HCT116 (cell line): ENCODE data around the gene ADAM20. TPM values are rescaled to one million over a fixed set of nuclear protein-coding genes. Genes with fewer than 3 reads are reported as not detected.

Source experiments
- ATAC-seq: fragments of 200-7000 bp; cut with Tn5 transposase; 2 replicates; pipeline ENCODE4 v1.9.1; 2020; ENCODE audit warnings: mild to moderate bottlenecking, moderate library complexity
- BruUV-seq: library from RNA; stranded (reverse); fragments of 400-500 nt; replicated peaks from 2 replicates; lab custom pipeline; 2021; lab: Mats Ljungman, UMichigan
- CTCF ChIA-PET: fragments of 300-600 bp; sonication (Branson Sonifier 250); formaldehyde crosslinking; loops from one replicate; lab custom pipeline; 2021; ENCODE audit warnings: antibody characterized with exemption; lab: Charles Lee
- POLR2A ChIA-PET: fragments of 300-600, 350-600 bp; sonication (Branson Sonifier 250); formaldehyde crosslinking; loops from one replicate; lab custom pipeline; 2021; ENCODE audit warnings: antibody characterized with exemption; lab: Charles Lee
- RAD21 ChIA-PET, 2 experiments: fragments of 300-600 bp; sonication (Branson Sonifier 250); formaldehyde crosslinking; loops; one replicate each; lab custom pipeline; 2023; ENCODE audit warnings: low total read pairs in 2 of 2; ENCODE audit not compliant: uncharacterized antibody in 2 of 2, unreplicated experiment in 2 of 2, low non-redundant PET in 1 of 2; lab: Charles Lee
- DNase-seq: peaks from one replicate; pipeline ENCODE4 v3.0.0-alpha.2; 2010; ENCODE audit warnings: low read depth, low spot score
- H2AFZ ChIP-seq: fragments of 200-600 bp; shearing (Covaris generic), sonication (generic); 2 replicates; pipeline ENCODE4 v1.6.1; 2017; ENCODE audit warnings: low read depth, mixed run types, mixed read lengths, antibody characterized with exemption, low read length; ENCODE audit not compliant: poor library complexity, severe bottlenecking
- H3K27ac ChIP-seq: 2 replicates; pipeline ENCODE4 v1.5.1; 2012; ENCODE audit warnings: low read depth, low read length
- H3K27me3 ChIP-seq: fragments of 200-600 bp; sonication (generic); 2 replicates; pipeline ENCODE4 v1.6.1; 2016; ENCODE audit warnings: mixed run types, low read length, mixed read lengths; ENCODE audit not compliant: insufficient read depth
- H3K36me3 ChIP-seq, 2 experiments: fragments of 200-500 bp in 1 of 2; fragments of 200-600 bp in 1 of 2; sonication (Bioruptor generic) in 1 of 2; sonication (generic) in 1 of 2; 2 replicates each; pipeline versions ENCODE4 v1.5.1 to v1.6.1; 2014 to 2016; ENCODE audit warnings: low read length in 2 of 2, inconsistent platforms in 1 of 2, mixed read lengths in 1 of 2, mixed run types in 1 of 2; ENCODE audit not compliant: insufficient read depth in 2 of 2, control insufficient read depth in 1 of 2
- H3K4me1 ChIP-seq, 2 experiments: fragments of 200-600 bp in 1 of 2; sonication (generic) in 1 of 2; 2 replicates each; pipeline versions ENCODE4 v1.5.1 to v1.6.1; 2012 to 2017; ENCODE audit warnings: low read length in 2 of 2, inconsistent platforms in 1 of 2, mild to moderate bottlenecking in 1 of 2, mixed read lengths in 1 of 2, mixed run types in 1 of 2, moderate library complexity in 1 of 2; ENCODE audit not compliant: insufficient read depth in 2 of 2, control insufficient read depth in 1 of 2
- H3K4me2 ChIP-seq: fragments of 200-600 bp; sonication (generic); 2 replicates; pipeline ENCODE4 v1.6.1; 2017; ENCODE audit warnings: mixed run types, low read length, mixed read lengths
- H3K4me3 ChIP-seq, 2 experiments: fragments of 200-600 bp in 1 of 2; sonication (generic) in 1 of 2; replicated peaks in 1 of 2; 2 replicates each; pipeline ENCODE4 v1.5.1; 2011 to 2016; ENCODE audit warnings: low read length in 2 of 2, control low read depth in 1 of 2, low read depth in 1 of 2, mild to moderate bottlenecking in 1 of 2, mixed read lengths in 1 of 2, mixed run types in 1 of 2
- H3K79me2 ChIP-seq: fragments of 200-600 bp; sonication (generic); 2 replicates; pipeline ENCODE4 v1.6.1; 2017; ENCODE audit warnings: mild to moderate bottlenecking, mixed run types, low read length, moderate library complexity, mixed read lengths; ENCODE audit not compliant: insufficient read depth
- H3K9ac ChIP-seq: fragments of 200-600 bp; sonication (generic); 2 replicates; pipeline ENCODE4 v1.6.1; 2016; ENCODE audit warnings: low read length, mixed read lengths
- H3K9me2 ChIP-seq: fragments of 200-600 bp; sonication (generic), shearing (Covaris generic); 2 replicates; pipeline ENCODE4 v1.6.1; 2017; ENCODE audit warnings: mixed run types, mild to moderate bottlenecking, moderate library complexity; ENCODE audit not compliant: insufficient read depth
- H3K9me3 ChIP-seq, 2 experiments: fragments of 200-500 bp in 1 of 2; fragments of 200-600 bp in 1 of 2; sonication (Bioruptor generic) in 1 of 2; sonication (generic) in 1 of 2; 2 replicates each; pipeline ENCODE4 v1.6.1; 2014 to 2017; ENCODE audit warnings: low read length in 2 of 2, mixed read lengths in 2 of 2, inconsistent platforms in 1 of 2, low read depth in 1 of 2, mild to moderate bottlenecking in 1 of 2, mixed run types in 1 of 2, moderate library complexity in 1 of 2; ENCODE audit not compliant: control insufficient read depth in 1 of 2, insufficient read depth in 1 of 2
- H4K20me1 ChIP-seq: fragments of 200-600 bp; sonication (generic), shearing (Covaris generic); 2 replicates; pipeline ENCODE4 v1.6.1; 2017; ENCODE audit warnings: mixed run types, mild to moderate bottlenecking, moderate library complexity; ENCODE audit not compliant: insufficient read depth
- CBX3 ChIP-seq: IDR thresholded peaks from 2 replicates; pipeline ENCODE4 v1.6.1; 2012; ENCODE audit warnings: low read depth
- CEBPB ChIP-seq: IDR thresholded peaks from 2 replicates; pipeline ENCODE4 v1.6.1; 2012; ENCODE audit warnings: low read depth
- EGR1 ChIP-seq: IDR thresholded peaks from 2 replicates; pipeline ENCODE4 v1.6.1; 2012; ENCODE audit warnings: low read depth
- ELF1 ChIP-seq: IDR thresholded peaks from 2 replicates; pipeline ENCODE4 v1.6.1; 2012; ENCODE audit warnings: low read depth, borderline replicate concordance
- EZH2 ChIP-seq: fragments of 200-600 bp; sonication (generic); IDR thresholded peaks from 2 replicates; pipeline ENCODE4 v1.6.1; 2017; ENCODE audit warnings: antibody characterized with exemption, mixed run types
- EZH2phosphoT487 ChIP-seq: fragments of 200-600 bp; IDR thresholded peaks from 2 replicates; pipeline ENCODE4 v1.6.1; 2018; ENCODE audit warnings: antibody characterized with exemption, borderline replicate concordance
- FOSL1 ChIP-seq: IDR thresholded peaks from 2 replicates; pipeline ENCODE4 v1.6.1; 2012; ENCODE audit warnings: low read depth
- POLR2A ChIP-seq: IDR thresholded peaks from 2 replicates; pipeline ENCODE4 v1.7.0; 2011; ENCODE audit warnings: borderline replicate concordance; ENCODE audit not compliant: insufficient read depth, insufficient read length; ENCODE audit errors: extremely low read depth
- SIN3A ChIP-seq: IDR thresholded peaks from 2 replicates; pipeline ENCODE4 v1.6.1; 2012; ENCODE audit warnings: low read depth
- SP1 ChIP-seq: IDR thresholded peaks from 2 replicates; pipeline ENCODE4 v1.6.1; 2012; ENCODE audit warnings: low read depth
- SRF ChIP-seq: IDR thresholded peaks from 2 replicates; pipeline ENCODE4 v1.6.1; 2012; ENCODE audit warnings: low read depth
- ZFX ChIP-seq: fragments of 450-650 bp; IDR thresholded peaks from 2 replicates; pipeline ENCODE4 v1.6.1; 2017
- intact Hi-C: fragments of 100-400 bp; cut with micrococcal nuclease; formaldehyde crosslinking; loops from 2 replicates; pipeline ENCODE4 v1.10.0; 2022
- total RNA-seq: library from RNA; stranded (reverse); gene quantifications from one replicate; pipeline ENCODE4 v1.2.1, GENCODE V29; 2021; ENCODE audit not compliant: unreplicated experiment
- TF ChIP-seq, protein P1 (sequence below): IDR thresholded peaks from 2 replicates; pipeline ENCODE4 v1.6.1; 2012
- TF ChIP-seq, protein P2 (sequence below), 3 experiments: fragments of 200-600 bp in 1 of 3; sonication (generic) in 1 of 3; IDR thresholded peaks in 2 of 3; conservative IDR thresholded peaks in 1 of 3; 2 replicates each; pipeline ENCODE4 v1.5.1; 2012 to 2017; ENCODE audit warnings: low read depth in 2 of 3, low read length in 2 of 3, antibody characterized with exemption in 1 of 3, borderline replicate concordance in 1 of 3, control low read depth in 1 of 3, mild to moderate bottlenecking in 1 of 3, mixed read lengths in 1 of 3, mixed run types in 1 of 3, moderate library complexity in 1 of 3; ENCODE audit not compliant: insufficient read depth in 1 of 3
- TF ChIP-seq, protein P3 (sequence below): IDR thresholded peaks from 2 replicates; pipeline ENCODE4 v1.6.1; 2012

The ADAM20 gene
- total RNA-seq, 1 experiment from 2014 or later = 0.57 TPM

DNA sequence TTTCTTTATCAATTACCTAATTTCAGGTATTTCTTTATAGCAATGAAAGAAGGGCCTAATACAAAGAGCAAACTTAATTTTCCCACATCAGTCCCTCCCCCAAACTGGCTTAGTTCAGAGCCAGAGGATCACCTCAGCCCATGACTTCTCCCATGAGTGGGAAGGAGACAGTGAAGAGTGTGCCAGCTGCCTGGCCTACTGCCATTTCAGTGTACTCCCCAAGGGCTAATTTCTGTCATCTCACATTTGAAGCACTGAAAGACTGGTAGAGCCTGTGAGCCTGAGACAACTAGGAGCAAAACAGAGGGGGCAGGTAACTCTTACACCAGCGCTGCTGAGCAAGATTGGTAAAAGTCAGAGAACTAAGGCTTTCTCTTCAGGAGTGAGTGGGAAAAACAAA lies 29.1 kb upstream of the ADAM20 start:
- H3K9ac ChIP-seq = no peak overlapping the region
- H3K4me3 ChIP-seq = no peak overlapping the region
- intact Hi-C loops = loop anchor here (10.0 kb wide), 1 partner anchor 749 kb away; no protein-coding TSS in a partner anchor
- POLR2A ChIA-PET = no interaction called here
- no TSS peak for BruUV-seq
- no peaks in the 10 kb centered on the region for H3K4me1 ChIP-seq
- peaks cover 4% of the 10 kb centered on the region; the same call in 1 of the 2 replicates for H4K20me1 ChIP-seq
- H3K4me2 ChIP-seq = no peak overlapping the region
- ATAC-seq (no peak), DNase-seq (no peak)
- RAD21 ChIA-PET = no interaction called here
- TF ChIP-seq ZFX = no peak
- TF ChIP-seq, protein P1, sequence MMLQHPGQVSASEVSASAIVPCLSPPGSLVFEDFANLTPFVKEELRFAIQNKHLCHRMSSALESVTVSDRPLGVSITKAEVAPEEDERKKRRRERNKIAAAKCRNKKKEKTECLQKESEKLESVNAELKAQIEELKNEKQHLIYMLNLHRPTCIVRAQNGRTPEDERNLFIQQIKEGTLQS = no peak
- TF ChIP-seq, protein P2, sequence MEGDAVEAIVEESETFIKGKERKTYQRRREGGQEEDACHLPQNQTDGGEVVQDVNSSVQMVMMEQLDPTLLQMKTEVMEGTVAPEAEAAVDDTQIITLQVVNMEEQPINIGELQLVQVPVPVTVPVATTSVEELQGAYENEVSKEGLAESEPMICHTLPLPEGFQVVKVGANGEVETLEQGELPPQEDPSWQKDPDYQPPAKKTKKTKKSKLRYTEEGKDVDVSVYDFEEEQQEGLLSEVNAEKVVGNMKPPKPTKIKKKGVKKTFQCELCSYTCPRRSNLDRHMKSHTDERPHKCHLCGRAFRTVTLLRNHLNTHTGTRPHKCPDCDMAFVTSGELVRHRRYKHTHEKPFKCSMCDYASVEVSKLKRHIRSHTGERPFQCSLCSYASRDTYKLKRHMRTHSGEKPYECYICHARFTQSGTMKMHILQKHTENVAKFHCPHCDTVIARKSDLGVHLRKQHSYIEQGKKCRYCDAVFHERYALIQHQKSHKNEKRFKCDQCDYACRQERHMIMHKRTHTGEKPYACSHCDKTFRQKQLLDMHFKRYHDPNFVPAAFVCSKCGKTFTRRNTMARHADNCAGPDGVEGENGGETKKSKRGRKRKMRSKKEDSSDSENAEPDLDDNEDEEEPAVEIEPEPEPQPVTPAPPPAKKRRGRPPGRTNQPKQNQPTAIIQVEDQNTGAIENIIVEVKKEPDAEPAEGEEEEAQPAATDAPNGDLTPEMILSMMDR (IDR thresholded peaks at IDR 0.05 in 2 of 3, conservative IDR thresholded peaks at IDR 0.05 in 1 of 3; ENCODE audit: borderline replicate concordance in 1 of 3, insufficient read depth in 1 of 3, low read depth in 2 of 3, low read length in 2 of 3) = no peak
- no peak for TF ChIP-seq CBX3
- no peak for TF ChIP-seq POLR2A
- TF ChIP-seq EZH2 = no peak
- TF ChIP-seq SP1 = no peak
- no peak for TF ChIP-seq EZH2phosphoT487
- no peak for TF ChIP-seq FOSL1
- no peak for TF ChIP-seq SRF
- TF ChIP-seq, protein P3, sequence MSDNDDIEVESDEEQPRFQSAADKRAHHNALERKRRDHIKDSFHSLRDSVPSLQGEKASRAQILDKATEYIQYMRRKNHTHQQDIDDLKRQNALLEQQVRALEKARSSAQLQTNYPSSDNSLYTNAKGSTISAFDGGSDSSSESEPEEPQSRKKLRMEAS = no peak
- no peak for TF ChIP-seq EGR1
- no peak for TF ChIP-seq SIN3A
- TF ChIP-seq CEBPB = no peak
- no peak for TF ChIP-seq ELF1
- no peaks in the 10 kb centered on the region for H3K9me2 ChIP-seq
- H3K79me2 ChIP-seq = no peaks in the 10 kb centered on the region
- H3K9me3 ChIP-seq = peaks cover 0 to 7% of the 10 kb centered on the region in 2 experiments; a peak in 2 of 4 replicates
- H2AFZ ChIP-seq = no peak overlapping the region
- CTCF ChIA-PET = no interaction called here
- H3K27ac ChIP-seq = no peak overlapping the region
- peaks cover 0 to 7% of the 10 kb centered on the region in 2 experiments; a peak in 1 of 4 replicates for H3K36me3 ChIP-seq
- no peaks in the 10 kb centered on the region for H3K27me3 ChIP-seq
